GM18505 (cell line): ENCODE results near the gene HOXC4.

Experiments
- ATAC-seq: cut with Tn5 transposase; IDR thresholded peaks from one replicate; pipeline ENCODE4 v1.9.1; 2021; ENCODE audit not compliant: unreplicated experiment
- POLR2A ChIP-seq: IDR thresholded peaks from 4 replicates; pipeline ENCODE4 v1.6.1; 2011; ENCODE audit warnings: borderline replicate concordance; ENCODE audit not compliant: insufficient read depth, insufficient read length; ENCODE audit errors: extremely low read depth

HOXC4 gene

DNA sequence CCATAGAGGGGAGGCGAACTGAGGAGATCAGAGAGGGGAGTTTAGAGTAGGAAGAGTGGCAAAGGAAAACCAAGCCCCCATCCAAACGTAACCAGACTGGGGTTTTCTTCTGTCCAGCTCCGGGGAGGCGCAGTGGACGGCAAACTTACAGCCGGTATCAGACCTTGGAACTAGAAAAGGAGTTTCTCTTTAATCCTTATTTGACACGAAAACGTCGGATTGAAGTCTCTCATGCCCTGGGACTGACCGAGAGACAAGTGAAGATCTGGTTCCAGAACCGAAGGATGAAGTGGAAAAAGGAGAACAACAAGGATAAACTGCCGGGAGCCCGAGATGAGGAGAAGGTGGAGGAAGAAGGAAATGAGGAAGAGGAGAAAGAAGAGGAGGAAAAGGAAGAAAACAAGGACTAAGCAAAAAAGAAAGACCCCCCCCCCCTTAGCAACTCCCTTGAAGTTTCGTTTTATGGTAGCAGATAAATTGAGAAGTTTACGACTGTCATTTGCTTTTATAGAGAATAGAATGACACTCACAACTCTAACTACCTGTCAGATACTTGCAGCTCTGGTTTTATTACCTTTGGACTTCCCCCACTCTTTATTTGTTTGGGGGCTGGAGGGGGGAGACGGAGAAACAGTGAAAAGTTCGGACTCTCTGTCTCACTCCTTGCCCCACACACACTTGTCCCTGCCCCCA is 42.5 kb upstream of the HOXC4 start:
- no peak for ATAC-seq
- TF ChIP-seq POLR2A, result no peak

- ATAC-seq, result no peak
- no peak for TF ChIP-seq POLR2A
Observed at GRCh38 chr12:54011665-54012532, 41.7 kb upstream of the HOXC4 start.

DNA sequence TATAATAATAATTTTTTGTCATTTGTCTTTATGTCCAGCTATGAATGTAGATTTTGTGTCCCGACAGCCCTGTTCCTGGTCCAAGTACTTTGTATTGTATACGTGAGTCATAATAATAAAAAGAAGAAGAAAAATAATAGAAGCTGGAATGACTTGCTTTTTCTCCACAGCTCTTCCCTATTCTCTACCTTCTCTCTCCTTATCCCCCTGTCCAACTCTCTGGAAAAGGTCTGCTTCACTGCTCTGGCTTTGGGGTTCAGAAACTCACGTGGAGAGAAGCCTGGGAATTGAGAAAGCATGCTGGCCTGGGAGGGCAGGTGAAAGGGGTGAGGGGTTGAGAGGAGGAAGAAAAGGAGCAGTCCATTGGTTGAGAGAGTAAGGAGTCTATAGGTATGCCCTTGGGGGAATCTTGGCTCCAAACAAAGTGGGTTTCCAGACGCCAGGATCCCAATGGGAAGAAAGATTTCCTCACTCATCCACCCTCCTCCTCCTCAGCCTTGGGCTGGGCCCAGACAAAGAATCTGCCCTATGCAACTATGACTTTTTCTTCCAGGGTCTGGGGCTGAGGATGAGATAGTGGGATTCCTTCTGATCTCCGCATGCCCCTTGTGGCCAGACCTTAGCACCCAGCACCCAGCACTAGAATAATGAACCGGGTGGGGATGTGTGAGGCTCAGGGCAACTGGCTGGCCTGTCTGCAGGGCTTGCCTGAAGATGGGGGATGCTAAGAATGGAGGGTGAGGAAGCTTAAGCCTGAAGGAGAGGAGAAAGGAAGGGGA is 40.8 kb upstream of the HOXC4 start:
- TF ChIP-seq POLR2A, result no peak
- ATAC-seq, result no peak

- ATAC-seq, result no peak
- no peak for TF ChIP-seq POLR2A
Observed at GRCh38 chr12:54014377-54015017, 39.1 kb upstream of the HOXC4 start.

- no peak for TF ChIP-seq POLR2A
- no peak for ATAC-seq
Observed at GRCh38 chr12:54015018-54015931, 38.4 kb upstream of the HOXC4 start.

DNA sequence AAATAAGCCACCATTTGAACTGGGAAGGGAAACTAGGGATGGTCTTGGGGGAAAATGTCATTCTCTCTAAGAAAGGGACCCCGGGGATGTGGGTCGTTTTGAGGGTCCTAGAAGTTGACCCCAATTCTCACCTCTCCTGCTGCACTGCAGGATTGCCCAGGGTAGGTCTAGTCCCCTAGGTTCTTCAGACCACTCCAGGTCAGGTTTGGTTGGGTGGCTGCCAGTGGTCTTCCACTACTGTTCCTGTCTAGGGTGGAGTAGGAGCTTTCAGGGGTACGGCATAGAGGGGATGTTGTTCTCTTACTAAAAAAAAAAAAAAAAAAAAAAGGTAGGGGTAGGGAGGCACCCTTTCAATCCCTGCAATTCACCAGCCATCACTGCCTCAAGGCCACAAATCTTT is 37.6 kb upstream of the HOXC4 start:
- no peak for TF ChIP-seq POLR2A
- no peak for ATAC-seq

GRCh38 chr12:54016478-54016964 is 37.1 kb upstream of the HOXC4 start:
- ATAC-seq, result no peak
- TF ChIP-seq POLR2A, result no peak

- peak; percentile 16 for ATAC-seq
- no peak for TF ChIP-seq POLR2A
Observed at GRCh38 chr12:54017027-54017788, 36.4 kb upstream of the HOXC4 start.

- peak; percentile 73 for TF ChIP-seq POLR2A
- ATAC-seq, result peak; percentile 83
Observed at GRCh38 chr12:54017878-54018467, 35.7 kb upstream of the HOXC4 start.

DNA sequence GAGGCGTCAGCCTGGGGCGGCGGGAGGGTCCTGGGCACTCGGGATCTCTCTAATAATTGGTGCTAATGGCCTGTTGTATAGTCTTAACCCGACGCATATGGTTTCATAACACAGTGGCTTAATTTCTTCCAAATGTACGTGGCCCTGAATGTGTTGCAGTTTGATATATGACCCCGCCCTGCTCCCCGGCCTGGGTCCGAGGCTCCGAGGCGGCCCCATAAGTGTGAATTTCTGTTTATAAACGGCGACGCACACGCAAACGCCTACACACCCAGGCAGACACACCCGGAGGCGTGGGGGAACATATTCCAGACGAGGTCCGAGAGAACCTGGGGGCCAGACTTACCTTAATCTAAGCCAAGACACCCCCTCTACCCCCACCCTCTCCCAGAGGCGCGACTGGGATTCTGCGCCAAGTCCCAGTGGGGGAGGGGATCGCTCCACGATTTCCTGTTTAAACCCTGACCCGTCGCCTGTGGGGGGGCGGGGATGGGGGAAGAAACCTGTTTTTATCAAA is 35.1 kb upstream of the HOXC4 start:
- TF ChIP-seq POLR2A, result no peak
- no peak for ATAC-seq
